DND-41 (cell line): ENCODE results near the gene CCNO.

Experiments used
- ATAC-seq: fragments of 200-7000 bp; cut with Tn5 transposase; 3 replicates; pipeline ENCODE4 v1.9.1; 2021; ENCODE audit warnings: low read depth; ENCODE audit not compliant: insufficient read depth
- DNase-seq: peaks from one replicate; pipeline ENCODE4 v3.0.0-alpha.2; 2020
- H2AFZ ChIP-seq: 2 replicates; pipeline ENCODE4 v1.6.0; 2012; ENCODE audit warnings: low read depth, low read length
- H3K27ac ChIP-seq: 2 replicates; pipeline ENCODE4 v1.5.1; 2012; ENCODE audit warnings: low read length, inconsistent platforms
- H3K27me3 ChIP-seq: fragments of 200-600 bp; sonication (generic); 2 replicates; pipeline ENCODE4 v1.6.0; 2012; ENCODE audit warnings: low read length, mild to moderate bottlenecking, inconsistent platforms; ENCODE audit not compliant: insufficient read depth, poor library complexity
- H3K36me3 ChIP-seq: 2 replicates; pipeline ENCODE4 v1.5.1; 2012; ENCODE audit warnings: low read length, inconsistent platforms; ENCODE audit not compliant: insufficient read depth
- H3K4me1 ChIP-seq: 2 replicates; pipeline ENCODE4 v1.5.1; 2012; ENCODE audit warnings: mild to moderate bottlenecking, low read length; ENCODE audit not compliant: insufficient read depth
- H3K4me2 ChIP-seq: 2 replicates; pipeline ENCODE4 v1.6.0; 2012; ENCODE audit warnings: mild to moderate bottlenecking, moderate library complexity, low read length, inconsistent platforms; ENCODE audit not compliant: insufficient read depth
- H3K4me3 ChIP-seq, 2 experiments: fragments of 200-600 bp in 1 of 2; shearing (Covaris generic) in 1 of 2; 2 replicates each; pipeline ENCODE4 v1.5.1; 2012 to 2016; ENCODE audit warnings: inconsistent platforms in 2 of 2, low read length in 2 of 2, mild to moderate bottlenecking in 2 of 2, low read depth in 1 of 2, moderate library complexity in 1 of 2
- H3K79me2 ChIP-seq: 2 replicates; pipeline ENCODE4 v1.6.0; 2012; ENCODE audit warnings: low read length, inconsistent platforms; ENCODE audit not compliant: insufficient read depth
- H3K9ac ChIP-seq: 2 replicates; pipeline ENCODE4 v1.6.0; 2012; ENCODE audit warnings: low read depth, mild to moderate bottlenecking, inconsistent platforms, low read length, moderate library complexity
- H3K9me3 ChIP-seq: 2 replicates; pipeline ENCODE4 v1.5.1; 2012; ENCODE audit warnings: low read length, moderate library complexity, mild to moderate bottlenecking, inconsistent platforms; ENCODE audit not compliant: insufficient read depth, severe bottlenecking
- H4K20me1 ChIP-seq: 2 replicates; pipeline ENCODE4 v1.6.0; 2012; ENCODE audit warnings: low read length; ENCODE audit not compliant: insufficient read depth
- CTCF ChIP-seq: IDR thresholded peaks from 2 replicates; pipeline ENCODE4 v1.5.1; 2012; ENCODE audit warnings: borderline replicate concordance, low read length, moderate library complexity, mild to moderate bottlenecking; ENCODE audit not compliant: poor library complexity, severe bottlenecking; ENCODE audit errors: extremely low read depth
- EZH2 ChIP-seq: IDR thresholded peaks from 3 replicates; pipeline ENCODE4 v1.6.1; 2012; ENCODE audit warnings: borderline replicate concordance, low read depth, mild to moderate bottlenecking, moderate library complexity, low read length, inconsistent platforms; ENCODE audit not compliant: severe bottlenecking

The CCNO gene

GRCh38 chr5:55191165-55191564 lies 42.2 kb downstream of the CCNO start:
- ATAC-seq, result no peak
- no peaks in the 10 kb centered on the region for H3K79me2 ChIP-seq
- no peak for DNase-seq
- H3K36me3 ChIP-seq, result no peaks in the 10 kb centered on the region
- no peak overlapping the region for H2AFZ ChIP-seq
- H3K4me1 ChIP-seq, result no peaks in the 10 kb centered on the region
- H3K9ac ChIP-seq, result no peak overlapping the region
- no peak overlapping the region for H3K4me2 ChIP-seq
- no peaks in the 10 kb centered on the region for H4K20me1 ChIP-seq
- H3K4me3 ChIP-seq, result no peak overlapping the region
- H3K27me3 ChIP-seq, result peaks cover 32% of the 10 kb centered on the region
- no peak overlapping the region for H3K27ac ChIP-seq
- no peaks in the 10 kb centered on the region for H3K9me3 ChIP-seq
- TF ChIP-seq EZH2 (no peak), CTCF (no peak)

GRCh38 chr5:55188656-55189540 lies 44.5 kb downstream of the CCNO start:
- Histone ChIP-seq H3K36me3 (no peaks in the 10 kb centered on the region), H3K4me2 (no peak overlapping the region), H3K9ac (no peak overlapping the region), H3K4me3 (no peak overlapping the region), H3K4me1 (no peaks in the 10 kb centered on the region), H2AFZ (no peak overlapping the region), H3K9me3 (no peaks in the 10 kb centered on the region), H3K27me3 (peaks cover 40% of the 10 kb centered on the region), H3K27ac (no peak overlapping the region), H3K79me2 (no peaks in the 10 kb centered on the region), H4K20me1 (no peaks in the 10 kb centered on the region)
- DNase-seq (no peak), ATAC-seq (no peak)
- TF ChIP-seq CTCF (no peak), EZH2 (no peak)

GRCh38 chr5:55187370-55187769 lies 46.0 kb downstream of the CCNO start:
- Histone ChIP-seq H3K79me2 (no peaks in the 10 kb centered on the region), H3K4me2 (no peak overlapping the region), H3K4me1 (no peaks in the 10 kb centered on the region), H4K20me1 (no peaks in the 10 kb centered on the region), H3K9ac (no peak overlapping the region), H3K27ac (no peak overlapping the region), H3K27me3 (peaks cover 27% of the 10 kb centered on the region), H2AFZ (no peak overlapping the region), H3K4me3 (no peak overlapping the region), H3K9me3 (no peaks in the 10 kb centered on the region), H3K36me3 (no peaks in the 10 kb centered on the region)
- no peak for DNase-seq
- TF ChIP-seq CTCF (peak; percentile 48), EZH2 (no peak)
- ATAC-seq, result no peak
